H1 (cell line): ENCODE measurements around the gene ARL10. TPM values are rescaled to one million over a fixed set of nuclear protein-coding genes. Genes with fewer than 3 reads are reported as not detected.

ENCODE experiments used
- CTCF ChIA-PET: fragments of 300-600 bp; sonication (Branson Sonifier 250); formaldehyde crosslinking; loops from one replicate; lab custom pipeline; 2021; ENCODE audit not compliant: partially characterized antibody; lab: Charles Lee
- POLR2A ChIA-PET: fragments of 300-600 bp; sonication (Branson Sonifier 250); formaldehyde crosslinking; loops from one replicate; lab custom pipeline; 2021; ENCODE audit warnings: inconsistent platforms; ENCODE audit not compliant: partially characterized antibody; lab: Charles Lee
- DNase-seq, 2 experiments: peaks; one replicate each; pipeline versions ENCODE4 v3.0.0 to v3.0.0-alpha.2; 2010 to 2022; ENCODE audit warnings: low spot score in 2 of 2, low read depth in 1 of 2, mixed read lengths in 1 of 2
- FAIRE-seq: peaks from 2 replicates; lab custom pipeline; 2011; peaks lifted over from hg19 to GRCh38; lab: Jason Lieb, UNC
- H2AFZ ChIP-seq: 2 replicates; pipeline ENCODE4 v1.8.1; 2012; ENCODE audit warnings: low read length, inconsistent platforms
- H2AK5ac ChIP-seq: 2 replicates; pipeline ENCODE4 v1.6.1; 2013; ENCODE audit warnings: low read depth, low read length
- H2BK120ac ChIP-seq: replicated peaks from 2 replicates; pipeline ENCODE3; 2013; ENCODE audit warnings: low read depth, low read length, inconsistent platforms
- H2BK12ac ChIP-seq: 2 replicates; pipeline ENCODE4 v1.6.1; 2013; ENCODE audit warnings: low read depth, low read length
- H2BK15ac ChIP-seq: 2 replicates; pipeline ENCODE4 v1.6.1; 2013; ENCODE audit warnings: low read length
- H2BK20ac ChIP-seq: 2 replicates; pipeline ENCODE4 v1.6.1; 2013; ENCODE audit warnings: low read length
- H2BK5ac ChIP-seq: 2 replicates; pipeline ENCODE4 v1.6.1; 2013; ENCODE audit warnings: low read depth, low read length
- H3K14ac ChIP-seq: 2 replicates; pipeline ENCODE4 v1.6.1; 2013; ENCODE audit warnings: inconsistent platforms; ENCODE audit not compliant: insufficient read length
- H3K18ac ChIP-seq: 2 replicates; pipeline ENCODE4 v1.6.1; 2013; ENCODE audit warnings: low read length; ENCODE audit errors: extremely low read depth
- H3K23ac ChIP-seq: 2 replicates; pipeline ENCODE4 v1.6.1; 2013; ENCODE audit warnings: inconsistent platforms; ENCODE audit not compliant: insufficient read length
- H3K23me2 ChIP-seq: 2 replicates; pipeline ENCODE4 v1.6.1; 2013; ENCODE audit warnings: low read depth, low read length
- H3K27ac ChIP-seq: 2 replicates; pipeline ENCODE4 v1.6.1; 2011; ENCODE audit warnings: low read depth, low read length, inconsistent platforms
- H3K27me3 ChIP-seq, 4 experiments: replicated peaks in 1 of 4; 1 replicate in 1 of 4; 2 replicates in 3 of 4; pipeline versions ENCODE4 v1.6.1 to v1.8.1; 2011 to 2013; ENCODE audit warnings: low read length in 3 of 4, mild to moderate bottlenecking in 3 of 4, inconsistent platforms in 2 of 4, mixed read lengths in 2 of 4, moderate library complexity in 1 of 4; ENCODE audit not compliant: control insufficient read depth in 3 of 4, insufficient read depth in 3 of 4; ENCODE audit errors: extremely low read depth in 1 of 4
- H3K36me3 ChIP-seq, 4 experiments: 2 replicates each; pipeline versions ENCODE4 v1.6.1 to v1.8.1; 2011 to 2013; ENCODE audit warnings: mild to moderate bottlenecking in 4 of 4, low read length in 3 of 4, moderate library complexity in 2 of 4, control low read depth in 1 of 4, inconsistent platforms in 1 of 4; ENCODE audit not compliant: insufficient read depth in 4 of 4, control insufficient read depth in 2 of 4
- H3K4ac ChIP-seq: replicated peaks from 2 replicates; pipeline ENCODE3; 2013; ENCODE audit warnings: low read length, low read depth, mixed read lengths, inconsistent platforms; ENCODE audit not compliant: insufficient read length
- H3K4me1 ChIP-seq, 4 experiments: replicated peaks in 1 of 4; 1 replicate in 1 of 4; 2 replicates in 3 of 4; pipeline versions ENCODE4 v1.6.1 to v1.8.1; 2011 to 2013; ENCODE audit warnings: low read length in 3 of 4, inconsistent platforms in 2 of 4, mixed read lengths in 1 of 4; ENCODE audit not compliant: insufficient read depth in 4 of 4, control insufficient read depth in 3 of 4
- H3K4me2 ChIP-seq, 2 experiments: 2 replicates each; pipeline versions ENCODE4 v1.6.1 to v1.8.1; 2011 to 2013; ENCODE audit warnings: low read depth in 2 of 2, low read length in 2 of 2, control low read depth in 1 of 2, inconsistent platforms in 1 of 2, mild to moderate bottlenecking in 1 of 2; ENCODE audit not compliant: insufficient read depth in 1 of 2
- H3K4me3 ChIP-seq, 4 experiments: fragments of 200-600, 300-600 bp in 1 of 4; sonication (generic), shearing (Covaris generic), sonication (Bioruptor Twin) in 1 of 4; 2 replicates each; pipeline versions ENCODE4 v1.5.1 to v1.8.1; 2011 to 2016; ENCODE audit warnings: low read length in 4 of 4, low read depth in 3 of 4, control low read depth in 2 of 4, inconsistent platforms in 2 of 4, mild to moderate bottlenecking in 2 of 4, mixed read lengths in 1 of 4, moderate library complexity in 1 of 4; ENCODE audit not compliant: insufficient read depth in 2 of 4; ENCODE audit errors: extremely low read depth in 1 of 4
- H3K56ac ChIP-seq: replicated peaks from 2 replicates; pipeline ENCODE3; 2013; ENCODE audit warnings: low read depth, mild to moderate bottlenecking, mixed read lengths, low read length, inconsistent platforms; ENCODE audit not compliant: insufficient read length
- H3K79me1 ChIP-seq: 2 replicates; pipeline ENCODE4 v1.6.1; 2013; ENCODE audit warnings: low read depth, low read length, control low read depth
- H3K79me2 ChIP-seq, 2 experiments: 2 replicates each; pipeline versions ENCODE4 v1.6.1 to v1.8.1; 2012 to 2013; ENCODE audit warnings: low read length in 2 of 2, mild to moderate bottlenecking in 2 of 2, inconsistent platforms in 1 of 2; ENCODE audit not compliant: insufficient read depth in 2 of 2, control insufficient read depth in 1 of 2
- H3K9ac ChIP-seq, 4 experiments: replicated peaks in 1 of 4; 1 replicate in 1 of 4; 2 replicates in 3 of 4; pipeline versions ENCODE4 v1.6.1 to v1.8.1; 2011 to 2013; ENCODE audit warnings: low read depth in 3 of 4, low read length in 3 of 4, control low read depth in 2 of 4, mild to moderate bottlenecking in 2 of 4, moderate library complexity in 2 of 4, inconsistent platforms in 1 of 4; ENCODE audit errors: extremely low read depth in 1 of 4
- H3K9me3 ChIP-seq, 2 experiments: 2 replicates each; pipeline versions ENCODE4 v1.6.1 to v1.8.1; 2012 to 2013; ENCODE audit warnings: mild to moderate bottlenecking in 2 of 2, moderate library complexity in 2 of 2, control low read depth in 1 of 2, inconsistent platforms in 1 of 2, low read depth in 1 of 2, low read length in 1 of 2, mixed read lengths in 1 of 2; ENCODE audit not compliant: insufficient read depth in 2 of 2
- H4K20me1 ChIP-seq, 2 experiments: replicated peaks in 1 of 2; 2 replicates each; pipeline versions ENCODE3 to v1.8.1; 2011 to 2013; ENCODE audit warnings: inconsistent platforms in 2 of 2, low read length in 2 of 2, mild to moderate bottlenecking in 1 of 2; ENCODE audit not compliant: insufficient read depth in 2 of 2, control insufficient read depth in 1 of 2
- H4K5ac ChIP-seq: 2 replicates; pipeline ENCODE4 v1.6.1; 2013; ENCODE audit warnings: low read length, low read depth, mixed read lengths, inconsistent platforms; ENCODE audit not compliant: insufficient read length
- H4K8ac ChIP-seq: 2 replicates; pipeline ENCODE4 v1.8.0; 2013; ENCODE audit warnings: mild to moderate bottlenecking, moderate library complexity, low read length, inconsistent platforms; ENCODE audit not compliant: insufficient read depth; ENCODE audit errors: extremely low read depth
- H4K91ac ChIP-seq: replicated peaks from 2 replicates; pipeline ENCODE3; 2013; ENCODE audit warnings: low read length, mixed read lengths, inconsistent platforms; ENCODE audit not compliant: insufficient read length
- ASH2L ChIP-seq: fragments of 200-600, 300-600 bp; sonication (generic); IDR thresholded peaks from one replicate; pipeline ENCODE4 v1.7.1; 2017; ENCODE audit warnings: low read length
- PHF8 ChIP-seq: fragments of 200-600 bp; sonication (generic); conservative IDR thresholded peaks from 2 replicates; pipeline ENCODE4 v1.7.1; 2012; ENCODE audit warnings: low read depth, mild to moderate bottlenecking, inconsistent platforms, low read length, moderate library complexity
- WGBS, 2 experiments: shearing (Covaris generic) in 1 of 2; methylation state at CpG; one replicate each; pipeline versions ENCODE4 v1.1.6 to v1.1.7; 2013 to 2015; ENCODE audit warnings: low lambda C conversion rate in 2 of 2, mixed read lengths in 2 of 2, inconsistent platforms in 1 of 2, low coverage in 1 of 2, missing lambda C conversion rate in 1 of 2; ENCODE audit not compliant: insufficient replicate concordance in 2 of 2, insufficient coverage in 1 of 2, insufficient read length in 1 of 2; ENCODE audit errors: extremely low coverage in 1 of 2, missing lambda C conversion rate in 1 of 2; 5-methylcytosine and 5-hydroxymethylcytosine counted together
- polyA plus RNA-seq, 7 experiments: library from polyadenylated mRNA; depleted of rRNA in 3 of 7; stranded (reverse) in 5 of 7; unstranded in 2 of 7; fragments of >200 nt in 5 of 7; fragments of 200-250 nt in 2 of 7; gene quantifications; 1 replicate in 5 of 7; 2 replicates in 1 of 7; 4 replicates in 1 of 7; pipeline versions ENCODE4 v1.2.1 to v1.2.3, GENCODE V29; 2011 to 2013; ENCODE audit warnings: missing spikeins in 2 of 7, mixed read lengths in 2 of 7
- total RNA-seq: library from RNA; stranded (reverse); fragmentation: NEBNext Ultra II Directional; extraction: Animal tissue kit (Norgen Biotek cat#: 25700); gene quantifications from 2 replicates; pipeline ENCODE4 v1.2.1, GENCODE V29; 2021

ARL10 gene
- total and polyA plus RNA-seq, 2 of the 8 experiments (the other 6 are each of a cell fraction or from before 2014, with no cell fraction given), result 3.1 to 7.4 TPM

DNA sequence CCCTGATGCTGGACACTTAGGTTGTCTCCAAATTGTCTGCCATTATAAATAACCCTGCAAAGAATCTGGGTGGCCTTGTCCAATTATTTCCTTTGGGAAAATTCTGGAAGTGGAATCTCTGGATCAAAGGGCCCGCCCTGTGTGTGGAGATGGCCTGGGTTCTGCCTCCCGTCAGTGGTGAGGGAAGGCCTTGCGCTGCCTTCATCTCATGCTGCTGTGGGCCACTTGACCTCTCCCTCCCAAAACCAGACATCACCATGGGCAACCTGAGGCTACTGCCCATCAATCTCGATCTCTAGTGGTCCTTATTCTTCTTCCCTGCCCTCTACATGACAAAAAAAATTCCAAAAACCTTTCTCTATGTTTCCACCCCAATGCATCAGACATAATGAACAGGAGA is 44.5 kb downstream of the ARL10 start:
- Histone ChIP-seq H2BK5ac (no peak overlapping the region), H3K27me3 (no peaks in the 10 kb centered on the region), H3K79me2 (no peaks in the 10 kb centered on the region), H2BK15ac (no peak overlapping the region), H3K36me3 (0 out of 8 replicates have a peak, but pooled peaks cover 0 to 2% (median 0%) of the 10 kb centered on the region in 4 experiments), H2BK120ac (no peak overlapping the region), H2AK5ac (no peak overlapping the region), H3K27ac (no peak overlapping the region), H3K18ac (no peak overlapping the region), H3K23ac (no peak overlapping the region), H3K4ac (no peak overlapping the region), H3K79me1 (no peaks in the 10 kb centered on the region), H3K9ac (no peak overlapping the region), H2AFZ (no peak overlapping the region), H4K5ac (no peak overlapping the region), H3K4me3 (no peak overlapping the region), H4K91ac (no peak overlapping the region), H3K23me2 (no peaks in the 10 kb centered on the region), H3K56ac (no peak overlapping the region), H3K4me1 (no peaks in the 10 kb centered on the region; a peak in 1 of 7 replicates), H4K8ac (no peak overlapping the region), H3K14ac (no peak overlapping the region), H2BK12ac (no peak overlapping the region), H3K4me2 (no peak overlapping the region), H3K9me3 (no peaks in the 10 kb centered on the region), H4K20me1 (no peaks in the 10 kb centered on the region), H2BK20ac (no peak overlapping the region)
- FAIRE-seq (no peak), DNase-seq (no peak)
- ChIA-PET POLR2A (interaction anchor here (1.4 to 1.5 kb wide), 2 partner anchors 49 to 128 kb away, joined by 3 read pairs; partner anchors contain the start of genes KIAA1191 and RNF44), CTCF (interaction anchor here (0.6 kb wide), 1 partner anchor 1097 kb away, joined by 3 read pairs; no protein-coding TSS in a partner anchor)
- WGBS, 2 experiments, result 81% methylated on average over 4 of the region's 4 CpGs; no CpG with 5 or more reads in 1 of the 2 experiments
- TF ChIP-seq ASH2L, result no peak
- no peak for TF ChIP-seq PHF8
